NCI-H82 treated with DMSO at 0.1 percent for 48 hours (cell line): ENCODE measurements around the gene GHRL.
A peak's percentile ranks its signal among the peaks of the same experiment; 100 is the strongest.
"Not testable (repeated sequence)": the region's sequence is repeated elsewhere in the genome, so short reads cannot be mapped to it uniquely, and the experiment has no call there.

Experiments used
- DNase-seq: peaks from one replicate; lab custom pipeline; 2025; ENCODE audit not compliant: unreplicated experiment; lab: John Stamatoyannopoulos, UW

Gene GHRL

DNA sequence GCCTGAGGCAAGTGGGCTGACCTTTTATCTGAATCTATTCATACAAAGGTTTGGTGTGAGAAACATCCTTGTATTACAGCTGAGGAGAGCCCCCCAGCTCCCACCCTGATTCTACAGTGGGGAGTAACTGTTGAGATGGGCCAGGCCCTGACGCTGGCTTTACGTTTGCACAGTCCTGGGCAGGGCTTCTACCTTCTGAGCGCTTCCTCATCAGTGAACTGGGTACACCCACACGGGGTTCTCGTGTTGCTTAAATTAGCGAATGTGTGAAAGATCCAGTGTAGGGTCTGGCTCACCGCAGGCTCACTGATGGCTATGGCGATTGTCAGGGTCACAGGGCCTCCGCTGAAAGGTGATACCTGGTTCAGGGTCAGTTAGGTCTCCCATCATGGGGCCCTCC lies 7.3 kb upstream of the GHRL start:
- no peak for DNase-seq

DNA sequence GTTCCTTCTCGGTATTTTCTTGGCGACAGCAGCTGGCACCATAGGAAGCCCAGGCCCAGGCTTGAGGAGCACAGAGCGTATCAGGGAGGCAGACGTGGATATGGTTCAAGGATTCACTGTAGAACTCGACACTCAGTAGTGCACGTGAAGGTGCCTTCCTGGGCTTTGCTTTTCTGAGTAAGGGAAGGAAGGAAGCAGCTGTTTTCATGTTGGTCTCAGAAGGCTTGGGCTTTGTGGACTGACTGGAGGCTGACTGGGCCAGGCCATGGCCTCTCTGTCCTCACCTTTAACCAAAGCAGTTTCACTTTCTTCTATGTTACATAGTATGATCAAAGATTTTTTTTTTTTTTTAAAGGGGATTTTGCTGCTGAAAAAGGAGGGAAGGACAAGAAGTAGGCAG lies 6.9 kb upstream of the GHRL start:
- no peak for DNase-seq

DNA sequence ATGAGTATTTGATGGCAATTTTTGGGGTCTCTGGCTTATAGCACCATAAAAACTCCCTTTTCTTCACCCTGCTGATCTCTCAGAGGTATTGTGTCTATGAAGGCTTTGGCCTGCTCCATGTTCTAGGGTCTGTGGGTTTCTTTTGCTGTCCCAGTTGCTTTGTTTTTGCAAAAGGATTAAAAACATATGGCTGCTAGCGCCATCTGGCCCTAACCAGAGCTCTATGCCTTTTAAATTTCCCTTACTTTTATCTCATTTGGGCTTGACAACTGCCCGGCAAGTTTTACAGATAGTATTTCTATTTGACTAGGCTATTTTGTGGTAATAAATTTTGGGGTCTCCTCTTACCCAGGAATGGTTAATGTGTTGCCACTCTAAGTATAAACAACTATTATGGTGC lies 6.4 kb upstream of the GHRL start:
- peak; percentile 81 for DNase-seq

GRCh38 chr3:10298064-10298463 lies 5.3 kb upstream of the GHRL start:
- not testable (repeated sequence) for DNase-seq

- DNase-seq, result no peak
Measured at GRCh38 chr3:10294030-10294586, 1.4 kb upstream of the GHRL start.

DNA sequence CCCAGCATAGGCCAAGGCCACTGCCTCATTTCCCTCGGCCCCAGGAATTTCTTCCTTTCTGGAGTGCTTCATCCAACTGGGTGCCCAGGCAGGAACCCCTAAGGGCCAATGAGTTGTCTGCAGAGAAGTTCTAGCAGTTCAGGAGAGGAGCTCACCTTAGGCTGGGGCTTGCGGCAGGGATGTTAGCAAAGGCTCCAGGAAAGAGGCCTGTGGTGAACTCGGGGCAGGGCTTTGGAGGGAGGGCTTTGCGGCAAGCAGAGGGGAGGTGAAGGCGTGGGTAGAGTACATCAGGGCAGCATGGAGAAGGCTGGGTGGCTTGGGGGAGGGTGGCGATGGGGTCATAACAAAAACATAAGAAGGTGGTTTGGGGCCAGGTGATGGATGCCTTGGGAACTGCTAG lies 1.1 kb downstream of the GHRL start:
- DNase-seq, result no peak

DNA sequence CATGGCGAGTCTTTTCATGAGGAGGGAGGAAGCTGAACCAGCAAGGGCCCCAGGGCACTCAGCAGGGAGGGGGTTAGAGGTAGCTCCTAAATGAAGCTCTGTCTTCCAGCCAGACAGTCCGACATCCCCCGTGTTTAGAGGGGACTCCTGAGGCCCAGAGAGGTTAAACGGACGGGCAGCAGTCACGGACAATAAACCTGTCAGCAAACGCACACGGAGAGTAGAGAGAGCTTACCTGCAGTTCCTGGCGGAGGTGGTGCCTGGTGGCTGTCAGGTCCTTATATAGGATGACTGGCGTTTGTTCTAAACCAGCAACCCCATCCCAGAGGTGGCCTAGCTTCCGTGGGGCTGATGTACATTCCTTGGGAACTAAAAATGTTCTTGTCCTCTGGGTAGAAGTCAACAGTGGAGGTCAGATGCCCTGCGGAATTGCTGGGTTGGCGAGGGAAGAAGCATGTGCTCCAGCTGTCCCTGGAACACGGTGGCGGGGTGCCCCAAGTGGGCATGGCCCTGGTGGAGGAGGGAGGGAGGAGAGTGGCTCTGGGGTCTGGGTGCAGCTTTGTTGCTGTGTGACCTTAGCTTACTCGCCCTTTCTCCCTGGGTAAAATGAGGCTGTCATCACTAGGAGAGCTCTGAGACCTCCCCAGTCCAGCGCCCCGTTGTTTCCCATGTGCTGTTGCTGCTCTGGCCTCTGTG lies 2.1 kb downstream of the GHRL start:
- DNase-seq, result no peak

DNA sequence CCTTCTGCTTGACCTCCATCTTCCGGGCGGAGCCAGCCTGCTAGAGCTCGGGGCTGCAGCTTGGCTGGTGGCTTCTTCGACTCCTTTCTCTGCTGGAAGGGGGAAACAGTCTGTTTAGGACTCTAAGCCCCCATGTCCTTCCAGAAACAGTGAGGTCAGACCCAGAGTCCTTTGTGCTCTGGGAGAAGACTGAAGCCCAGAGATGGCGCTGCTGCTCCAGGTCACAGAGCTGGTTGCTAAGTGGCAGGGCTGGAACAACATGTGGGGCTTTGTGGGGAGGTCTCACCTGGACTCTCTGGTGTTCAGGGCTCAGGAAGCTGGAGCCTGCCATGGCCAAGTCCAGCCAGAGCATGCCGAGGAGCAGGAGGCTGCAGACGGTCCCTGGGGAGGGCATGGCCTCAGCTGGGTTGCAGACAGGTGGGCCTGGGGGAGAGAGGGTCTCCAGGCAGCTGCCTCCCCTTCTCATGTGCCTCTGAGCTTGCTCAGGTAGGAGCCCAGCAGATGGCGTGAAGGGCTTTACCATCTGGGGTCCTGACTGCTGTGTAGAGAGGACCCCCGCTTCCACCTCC lies 2.9 kb downstream of the GHRL start:
- no peak for DNase-seq

DNA sequence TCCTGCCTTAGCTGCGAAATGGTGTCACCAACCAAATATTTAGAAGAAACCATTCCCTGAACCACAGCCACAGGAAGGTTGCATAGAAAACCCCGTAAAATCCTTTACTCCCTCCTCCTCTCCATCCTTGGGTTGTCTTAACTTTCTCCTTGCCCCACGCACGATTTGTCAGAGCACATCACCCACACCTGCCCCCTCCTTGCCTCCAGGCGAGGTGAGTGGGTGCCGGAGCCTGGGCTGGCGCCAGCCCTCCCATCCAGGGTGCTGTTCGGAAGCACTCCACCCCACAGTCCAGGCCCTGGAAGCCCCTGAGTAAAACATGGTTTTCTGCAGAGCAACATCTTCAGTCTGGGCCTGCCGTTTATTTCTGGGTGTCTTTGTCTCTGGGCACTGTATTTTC lies 3.7 kb downstream of the GHRL start:
- no peak for DNase-seq

GRCh38 chr3:10288575-10288960 lies 4.2 kb downstream of the GHRL start:
- no peak for DNase-seq

- DNase-seq, result no peak
Measured at GRCh38 chr3:10287936-10288574, 4.7 kb downstream of the GHRL start.

DNA sequence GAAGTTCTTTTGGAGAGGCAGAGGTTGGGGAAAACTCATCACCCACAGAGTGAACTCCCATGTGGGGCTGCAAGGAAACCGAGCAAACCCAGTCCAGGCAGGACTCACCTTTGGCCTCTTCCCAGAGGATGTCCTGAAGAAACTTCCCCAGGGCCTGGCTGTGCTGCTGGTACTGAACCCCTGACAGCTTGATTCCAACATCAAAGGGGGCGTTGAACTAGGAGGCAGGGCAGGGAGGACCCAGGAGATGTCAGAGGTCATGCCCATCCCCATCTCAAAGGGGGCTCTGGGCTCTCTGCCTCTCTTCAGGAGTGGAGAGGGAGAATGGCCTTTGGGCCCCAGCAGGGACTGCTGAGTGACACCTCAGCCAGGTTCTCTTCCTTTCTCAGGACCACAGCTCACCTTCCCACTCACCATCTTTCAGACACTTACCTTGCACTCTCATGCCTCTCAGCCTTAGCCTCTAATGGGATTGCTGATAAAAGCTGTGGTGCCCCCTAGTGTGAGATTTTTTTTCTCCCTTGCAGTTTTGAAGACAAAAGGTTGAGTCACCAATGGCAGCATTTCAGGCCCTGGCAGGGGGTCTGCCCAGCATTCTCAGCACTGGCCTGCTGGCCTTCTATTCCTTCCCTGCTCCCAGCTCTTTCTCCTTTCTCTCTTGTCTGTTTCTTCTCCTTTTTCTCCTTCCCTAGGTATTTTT lies 6.0 kb downstream of the GHRL start:
- no peak for DNase-seq

- DNase-seq, result no peak
Measured at GRCh38 chr3:10286133-10286524, 6.6 kb downstream of the GHRL start.

DNA sequence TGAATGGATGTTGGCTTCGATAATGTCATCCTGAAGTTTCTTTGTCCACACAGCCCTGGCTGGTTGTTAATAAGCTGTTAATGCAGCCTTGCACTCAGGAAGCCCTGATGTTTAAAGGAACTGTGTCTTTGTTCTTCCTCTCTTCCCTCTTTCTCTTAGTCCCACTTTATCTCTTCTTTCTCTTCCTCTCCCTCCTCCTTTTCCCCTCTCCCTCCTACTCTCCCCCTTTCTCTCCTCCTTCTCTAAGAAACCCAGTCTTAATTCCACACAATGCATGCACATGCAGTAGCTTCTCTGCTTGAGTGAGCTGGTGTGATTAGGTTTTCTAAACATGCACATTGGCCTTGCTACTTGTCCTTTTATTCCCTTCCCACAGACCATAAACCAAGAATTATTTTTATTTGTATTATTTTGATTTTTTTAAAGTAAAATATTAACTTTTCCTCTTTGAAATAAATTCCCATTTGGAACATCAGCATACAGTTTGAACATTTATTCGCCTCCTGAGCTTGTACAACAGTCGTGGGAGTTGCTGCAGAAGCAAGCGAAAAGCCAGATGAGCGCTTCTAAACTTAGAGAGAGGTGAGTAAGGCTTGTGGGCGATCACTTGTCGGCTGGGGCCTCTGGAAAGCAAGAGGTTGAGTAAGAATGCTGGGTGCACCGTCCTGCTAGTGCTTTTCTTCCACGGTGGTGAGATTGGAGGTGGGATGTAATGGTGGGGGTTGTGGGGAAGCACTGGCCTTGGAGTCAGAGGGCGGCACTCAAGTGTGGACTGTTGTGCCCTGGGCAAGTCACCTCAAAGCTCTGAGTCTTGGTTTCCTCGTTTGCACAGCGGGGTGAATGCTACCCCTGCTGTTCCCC lies 7.2 kb downstream of the GHRL start:
- DNase-seq, result no peak

DNA sequence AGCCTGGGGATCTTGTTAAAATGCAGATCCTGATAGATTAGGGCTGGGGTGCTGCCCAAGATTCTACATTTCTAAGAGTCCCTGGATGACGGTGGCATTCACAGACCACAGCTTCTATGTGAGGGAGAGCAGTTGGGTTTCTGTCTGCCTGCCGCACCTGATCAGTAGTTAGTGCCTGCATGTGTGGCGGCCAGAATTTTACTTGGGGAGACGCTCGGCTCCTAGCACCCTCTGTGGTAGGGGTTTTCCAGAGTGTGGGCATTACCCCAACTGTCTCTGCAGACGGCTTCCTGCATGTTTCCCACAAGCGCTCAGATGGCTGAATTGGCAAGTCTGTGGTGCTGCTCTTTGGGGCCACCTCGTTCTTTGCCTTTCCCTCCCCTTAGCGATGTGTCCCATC lies 8.3 kb downstream of the GHRL start:
- no peak for DNase-seq

GRCh38 chr3:10283638-10284037 lies 9.1 kb downstream of the GHRL start:
- DNase-seq, result no peak

DNA sequence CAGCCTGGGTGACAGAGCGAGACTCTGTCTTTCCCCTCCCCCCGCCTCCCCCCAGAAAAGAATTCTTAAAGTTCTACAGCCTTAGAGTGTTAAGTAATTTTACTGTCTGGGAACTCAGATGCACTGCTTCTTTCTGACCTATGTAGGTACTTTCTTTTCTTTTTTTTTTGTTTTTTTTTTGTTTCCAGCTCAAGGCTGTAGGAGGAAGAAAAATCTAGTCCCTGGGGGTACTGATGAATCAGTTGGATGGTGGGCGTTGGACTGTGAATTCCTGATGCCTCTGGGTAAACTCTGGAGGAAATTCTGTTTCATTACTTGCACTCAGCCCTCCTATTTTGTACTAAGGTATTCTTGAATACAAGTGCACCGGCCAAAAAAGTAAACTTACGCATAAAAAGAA lies 10.8 kb downstream of the GHRL start:
- DNase-seq, result no peak

- DNase-seq, result no peak
Measured at GRCh38 chr3:10280571-10280970, 12.2 kb downstream of the GHRL start.

GRCh38 chr3:10280177-10280529 lies 12.6 kb downstream of the GHRL start:
- DNase-seq, result no peak

DNA sequence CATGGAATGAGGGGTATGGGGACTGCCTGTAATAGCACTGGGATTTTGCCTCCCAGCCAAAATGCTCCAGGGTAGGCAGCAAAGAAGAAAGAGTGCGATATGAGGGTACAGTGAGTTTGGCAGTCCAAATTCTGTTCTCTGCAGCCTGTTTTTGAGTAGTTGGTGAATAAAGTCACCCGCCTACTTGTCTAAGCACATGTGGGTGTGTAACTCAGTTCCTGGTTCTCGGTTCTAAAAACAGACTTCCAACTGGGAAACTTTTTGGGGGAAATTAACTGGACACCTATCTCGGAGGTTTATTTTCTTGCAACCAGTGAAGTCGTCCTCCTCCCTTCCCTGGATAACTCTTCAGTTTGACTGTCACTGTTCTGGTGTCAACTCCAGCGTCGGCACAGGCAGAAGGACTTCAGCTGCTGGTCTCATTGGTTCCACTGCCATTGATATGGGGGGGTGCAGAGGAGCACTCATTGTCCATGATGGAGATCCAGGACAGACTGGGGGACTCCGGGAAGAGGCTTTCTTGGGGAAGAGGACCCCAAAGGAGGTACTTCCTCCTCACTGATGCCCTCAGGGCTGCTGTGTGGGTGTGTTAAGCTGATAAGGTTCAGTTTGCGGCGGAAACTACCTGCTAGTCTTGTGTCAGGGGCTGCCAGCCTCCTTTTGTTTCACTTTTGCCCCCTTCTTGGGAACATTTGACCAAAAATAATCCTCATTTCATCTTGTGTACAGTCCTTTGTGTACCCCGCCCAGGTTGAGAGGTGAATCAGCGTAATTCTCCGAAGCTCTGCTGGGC lies 13.2 kb downstream of the GHRL start:
- DNase-seq, result no peak
